ENCODE measurements around the gene ZBTB3. TPM values are rescaled to one million over a fixed set of nuclear protein-coding genes. Genes with fewer than 3 reads are reported as not detected.

The ZBTB3 gene
- total and polyA plus RNA-seq, 9 of the 15 experiments (the other 6 are each of a cell fraction or from before 2014, with no cell fraction given), result 1.9 to 10.0 (median 4.9) TPM

- no peak for TF ChIP-seq CHD7 (IDR thresholded peaks at IDR 0.05; ENCODE audit: low read depth, low read length)
- no peak for TF ChIP-seq TAF15 (IDR thresholded peaks at IDR 0.05; ENCODE audit: low read depth, low read length)
- no peak for TF ChIP-seq NUFIP1 (IDR thresholded peaks at IDR 0.05; ENCODE audit: partially characterized antibody)
- no peak for TF ChIP-seq ETS2 (tag; IDR thresholded peaks at IDR 0.05; ENCODE audit: borderline replicate concordance, poor library complexity, severe bottlenecking)
- peak; percentile 16 for TF ChIP-seq HNRNPLL (IDR thresholded peaks at IDR 0.05; ENCODE audit: low read depth, low read length, poor library complexity, severe bottlenecking)
- TF ChIP-seq THRB (CRISPR knock-in tag; conservative IDR thresholded peaks at IDR 0.05), result no peak
- TF ChIP-seq CBX1 (IDR thresholded peaks at IDR 0.05; ENCODE audit: low read depth), result peak; percentile 94; the same call in 1 of the 2 replicates
- TF ChIP-seq KLF13 (tag; IDR thresholded peaks at IDR 0.05; ENCODE audit: borderline replicate concordance, low read depth), result peak; percentile 28; the same call in 1 of the 2 replicates
- TF ChIP-seq CHD4 (IDR thresholded peaks at IDR 0.05; ENCODE audit: insufficient read depth, insufficient replicate concordance, low read depth, low read length, poor library complexity, severe bottlenecking), result no peak
- no peak for TF ChIP-seq ELK1 (CRISPR knock-in tag; IDR thresholded peaks at IDR 0.05)
- no peak for TF ChIP-seq DDX20 (tag; IDR thresholded peaks at IDR 0.05; ENCODE audit: low read depth)
- peak; percentile 50 to 68; a peak in 2 of 4 replicates for TF ChIP-seq NONO (IDR thresholded peaks at IDR 0.05; ENCODE audit: low read depth in 2 of 2, low read length in 1 of 2)
Measured at GRCh38 chr11:62787005-62787759, 33.2 kb upstream of the ZBTB3 start, which contains the start of gene TMEM179B (continued).

All from K562 (cell line).